ENCODE results near the gene SCO2. TPM values are rescaled to one million over a fixed set of nuclear protein-coding genes. Genes with fewer than 3 reads are reported as not detected.

SCO2 gene
- total RNA-seq, 3 donors from 2014 or later: 1.9 to 6.6 (median 4.3) TPM

DNA sequence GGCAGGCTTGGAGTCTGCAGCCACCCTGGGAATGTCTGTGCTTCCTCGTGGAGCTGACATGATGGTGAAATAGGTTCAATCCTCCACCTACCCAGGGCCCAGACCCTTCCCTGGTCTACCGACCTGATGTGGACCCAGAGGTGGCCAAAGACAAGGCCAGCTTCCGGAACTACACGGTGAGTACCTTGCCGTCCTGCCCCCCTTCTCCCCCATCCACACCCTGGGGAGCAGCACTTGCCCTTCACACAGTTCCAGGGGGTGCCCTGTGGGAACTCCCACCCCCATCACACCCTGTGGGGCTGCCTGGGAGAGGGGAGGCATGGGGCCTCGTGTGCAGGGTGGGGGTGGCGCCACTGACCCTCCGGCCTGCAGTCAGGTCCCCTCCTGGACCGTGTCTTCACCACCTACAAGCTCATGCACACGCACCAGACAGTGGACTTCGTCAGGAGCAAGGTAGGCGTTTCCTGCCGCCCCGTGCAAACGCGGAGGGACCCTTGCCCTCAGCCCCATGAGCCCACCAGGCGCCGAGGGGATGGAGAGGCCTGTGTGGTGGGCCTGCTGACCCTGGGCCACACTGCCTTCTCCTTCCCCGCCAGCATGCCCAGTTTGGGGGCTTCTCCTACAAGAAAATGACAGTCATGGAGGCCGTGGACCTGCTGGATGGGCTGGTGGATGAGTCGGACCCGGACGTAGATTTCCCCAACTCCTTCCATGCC lies 38.0 kb downstream of the SCO2 start:
- H3K9me3 ChIP-seq: no peaks in the 10 kb centered on the region
- TF ChIP-seq POLR2AphosphoS5 (IDR thresholded peaks at IDR 0.05): no peak
- TF ChIP-seq, protein P1, sequence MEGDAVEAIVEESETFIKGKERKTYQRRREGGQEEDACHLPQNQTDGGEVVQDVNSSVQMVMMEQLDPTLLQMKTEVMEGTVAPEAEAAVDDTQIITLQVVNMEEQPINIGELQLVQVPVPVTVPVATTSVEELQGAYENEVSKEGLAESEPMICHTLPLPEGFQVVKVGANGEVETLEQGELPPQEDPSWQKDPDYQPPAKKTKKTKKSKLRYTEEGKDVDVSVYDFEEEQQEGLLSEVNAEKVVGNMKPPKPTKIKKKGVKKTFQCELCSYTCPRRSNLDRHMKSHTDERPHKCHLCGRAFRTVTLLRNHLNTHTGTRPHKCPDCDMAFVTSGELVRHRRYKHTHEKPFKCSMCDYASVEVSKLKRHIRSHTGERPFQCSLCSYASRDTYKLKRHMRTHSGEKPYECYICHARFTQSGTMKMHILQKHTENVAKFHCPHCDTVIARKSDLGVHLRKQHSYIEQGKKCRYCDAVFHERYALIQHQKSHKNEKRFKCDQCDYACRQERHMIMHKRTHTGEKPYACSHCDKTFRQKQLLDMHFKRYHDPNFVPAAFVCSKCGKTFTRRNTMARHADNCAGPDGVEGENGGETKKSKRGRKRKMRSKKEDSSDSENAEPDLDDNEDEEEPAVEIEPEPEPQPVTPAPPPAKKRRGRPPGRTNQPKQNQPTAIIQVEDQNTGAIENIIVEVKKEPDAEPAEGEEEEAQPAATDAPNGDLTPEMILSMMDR (IDR thresholded peaks at IDR 0.05): no peak
- no peak for TF ChIP-seq POLR2A (IDR thresholded peaks at IDR 0.05)
- H3K27me3 ChIP-seq: peaks cover 0 to 6% of the 10 kb centered on the region in 2 donors
- no peak overlapping the region for H3K4me3 ChIP-seq
- H3K4me1 ChIP-seq: no peaks in the 10 kb centered on the region
- intact Hi-C loops (cut with DNase I; ENCODE audit: low total_unique reads): no loop called here
- no peaks in the 10 kb centered on the region for H3K36me3 ChIP-seq
- H3K27ac ChIP-seq: no peak overlapping the region
- no peak for DNase-seq (ENCODE audit: low spot score in 2 of 2)

DNA sequence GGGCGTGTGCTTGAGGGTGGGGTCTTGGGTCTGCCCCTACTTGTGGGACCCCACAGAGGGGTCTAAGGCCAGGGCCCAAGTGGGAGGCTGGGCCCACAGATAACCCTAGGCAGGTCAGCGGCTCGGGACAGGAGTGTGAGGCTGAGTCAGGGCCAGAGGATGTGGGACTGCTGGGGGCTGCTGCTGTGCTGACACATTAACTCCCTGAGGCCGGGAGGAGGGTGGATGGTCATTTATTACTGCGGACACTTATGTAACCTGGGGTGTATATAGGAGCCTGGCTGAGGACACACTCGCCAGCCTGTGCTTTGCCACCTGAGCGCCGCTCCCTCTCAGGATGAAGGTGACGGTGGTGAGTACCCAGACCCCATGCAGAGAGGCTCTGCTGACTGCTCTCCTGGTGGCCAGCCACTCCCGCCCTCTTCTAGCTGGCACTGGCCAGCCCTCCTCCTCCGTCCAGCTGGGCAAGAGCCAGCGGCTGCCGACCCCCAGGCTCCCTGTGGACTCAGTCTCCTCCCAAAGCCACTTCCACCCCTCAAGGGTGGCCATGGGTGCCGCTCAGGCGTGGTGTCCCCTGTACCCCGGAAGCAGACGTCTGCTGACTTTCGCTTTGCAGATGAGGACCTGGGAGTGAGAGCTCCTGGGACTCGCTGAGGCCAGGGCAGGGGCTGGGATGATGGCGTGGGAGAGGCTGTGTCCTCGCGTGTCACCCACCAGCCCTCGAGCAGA lies 38.7 kb downstream of the SCO2 start, which contains the start of gene MIOX:
TSS of gene MIOX (plus strand) at position 299 of the 729 bp plus-strand sequence. CDS start at position 338, 39 bp downstream.
- no peak within 1 kb of the TSS for H3K27ac ChIP-seq
- DNase-seq (ENCODE audit: low spot score in 2 of 2): no peak
- no peak within 1 kb of the TSS for H3K4me3 ChIP-seq
- intact Hi-C loops (cut with DNase I; ENCODE audit: low total_unique reads): no loop called here
- peaks cover 4% of the 10 kb centered on the region in 2 donors for H3K4me1 ChIP-seq
- TF ChIP-seq POLR2A (IDR thresholded peaks at IDR 0.05): no peak
- no peak for TF ChIP-seq POLR2AphosphoS5 (IDR thresholded peaks at IDR 0.05)
- TF ChIP-seq, protein P1 (IDR thresholded peaks at IDR 0.05): no peak
- no peaks in the 10 kb centered on the region for H3K36me3 ChIP-seq
- H3K27me3 ChIP-seq: peaks cover 2 to 12% of the 10 kb centered on the region in 2 donors
- no peaks in the 10 kb centered on the region for H3K9me3 ChIP-seq

DNA sequence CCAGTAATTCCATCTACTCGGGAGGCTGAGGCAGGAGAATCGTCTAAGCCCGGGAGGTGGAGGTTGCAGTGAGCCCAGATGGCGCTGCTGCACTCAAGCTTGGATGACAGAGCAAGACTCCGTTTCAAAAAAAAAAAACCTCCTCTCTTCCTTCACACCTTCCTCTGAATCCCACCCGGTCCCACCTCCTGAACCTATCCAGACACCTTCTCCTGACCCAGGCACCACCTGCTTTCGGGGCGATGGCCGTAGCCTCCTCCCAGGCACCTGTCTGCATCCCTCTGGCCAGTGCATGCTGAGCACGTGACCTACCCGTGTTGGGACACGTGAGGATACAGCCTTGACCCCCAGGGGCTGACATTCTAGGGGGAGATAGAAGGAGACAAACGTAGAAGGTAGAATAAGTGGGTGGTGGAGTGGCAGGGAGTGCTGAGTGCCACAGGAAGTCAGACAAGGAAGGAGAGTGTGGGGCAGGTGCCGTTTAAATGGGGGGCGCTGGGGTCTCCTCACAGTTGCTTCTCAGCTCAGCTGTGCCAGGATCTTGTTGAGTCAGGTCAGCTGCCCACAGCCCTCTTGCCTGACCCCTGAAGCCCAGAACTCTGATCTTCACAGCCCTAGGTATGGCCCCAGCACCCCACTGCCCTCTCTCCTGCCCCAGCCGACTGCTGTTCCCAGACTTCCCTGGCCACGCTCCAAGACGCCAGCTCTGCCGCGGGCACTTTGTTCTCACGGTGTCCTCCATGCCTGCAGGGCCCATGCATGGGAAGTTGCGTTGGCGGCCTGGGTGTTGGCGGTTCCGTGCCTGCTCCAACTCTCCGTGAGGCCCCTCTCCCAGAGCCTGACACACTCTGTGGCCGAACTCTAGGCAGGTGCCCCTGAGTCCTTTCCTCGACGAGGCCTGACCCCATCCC lies 39.9 kb downstream of the SCO2 start:
- TF ChIP-seq POLR2A (IDR thresholded peaks at IDR 0.05): no peak
- TF ChIP-seq, protein P1 (IDR thresholded peaks at IDR 0.05): no peak
- TF ChIP-seq POLR2AphosphoS5 (IDR thresholded peaks at IDR 0.05): no peak
- H3K4me3 ChIP-seq: no peak overlapping the region
- no peak overlapping the region for H3K27ac ChIP-seq
- intact Hi-C loops (cut with DNase I; ENCODE audit: low total_unique reads): no loop called here
- H3K9me3 ChIP-seq: no peaks in the 10 kb centered on the region
- DNase-seq (ENCODE audit: low spot score in 2 of 2): no peak
- peaks cover 4 to 10% of the 10 kb centered on the region in 2 donors for H3K4me1 ChIP-seq
- H3K27me3 ChIP-seq: peaks cover 8 to 16% of the 10 kb centered on the region in 2 donors
- no peaks in the 10 kb centered on the region for H3K36me3 ChIP-seq

DNA sequence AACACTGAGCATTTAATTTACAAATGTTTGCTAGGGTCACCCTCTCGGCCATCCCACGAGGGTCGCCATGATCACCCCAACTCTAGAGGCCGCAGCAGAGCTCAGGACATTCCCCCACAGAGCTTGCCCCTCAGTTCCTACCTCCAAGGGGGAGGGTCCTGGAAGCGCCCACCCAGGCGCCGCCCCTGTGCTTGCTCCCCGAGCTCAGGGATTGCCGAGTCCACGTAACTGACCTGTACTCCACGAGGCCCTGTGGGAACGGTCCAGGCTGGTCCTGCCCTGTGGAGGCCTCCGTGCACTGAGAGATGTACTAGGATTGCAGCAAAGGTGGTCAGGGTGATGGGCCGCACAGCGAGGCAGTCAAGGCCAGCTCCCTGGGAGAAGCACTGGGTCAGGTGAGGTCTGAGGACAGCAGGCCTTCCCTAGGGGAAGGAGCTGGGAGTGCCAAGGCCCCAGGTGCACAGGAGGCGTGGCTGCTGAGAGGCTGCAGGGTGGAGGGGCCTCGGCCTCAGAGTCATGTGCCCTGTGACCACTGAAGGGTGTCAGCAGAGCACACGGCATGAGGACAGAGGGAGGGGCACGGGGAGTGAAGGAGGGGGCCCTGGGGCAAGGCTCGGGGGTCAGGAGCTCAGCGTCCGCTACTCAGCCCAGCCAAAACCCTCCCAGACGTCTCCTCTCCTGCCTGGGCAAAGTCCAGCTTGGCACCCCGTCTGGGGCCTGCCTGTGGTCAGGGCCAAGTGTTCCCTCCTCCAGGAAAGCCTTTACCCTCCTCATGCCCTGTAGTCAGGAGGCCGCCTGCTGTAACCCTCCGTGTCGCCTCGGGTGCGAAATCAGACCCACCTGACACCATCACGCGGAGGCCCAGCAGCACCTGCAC lies 41.2 kb downstream of the SCO2 start:
- H3K27ac ChIP-seq: no peak overlapping the region
- peaks cover 8 to 16% of the 10 kb centered on the region in 2 donors for H3K27me3 ChIP-seq

More for the DNA sequence above, 41.2 kb downstream of the SCO2 start:
- no peak for DNase-seq (ENCODE audit: low spot score in 2 of 2)
- Histone ChIP-seq H3K36me3 (no peaks in the 10 kb centered on the region), H3K4me3 (no peak overlapping the region), H3K9me3 (no peaks in the 10 kb centered on the region), H3K4me1 (peaks cover 4 to 10% of the 10 kb centered on the region in 2 donors)
- intact Hi-C loops (cut with DNase I; ENCODE audit: low total_unique reads): no loop called here
- TF ChIP-seq, protein P1 (IDR thresholded peaks at IDR 0.05): no peak
- no peak for TF ChIP-seq POLR2AphosphoS5 (IDR thresholded peaks at IDR 0.05)
- no peak for TF ChIP-seq POLR2A (IDR thresholded peaks at IDR 0.05)

Measured in breast epithelium (tissue), 4 donors.